GM12891 (cell line): Measurements from ENCODE around the gene TALDO1.

Experiments
- DNase-seq: peaks from one replicate; pipeline ENCODE4 v3.0.0; 2011; ENCODE audit warnings: low spot score; ENCODE audit not compliant: insufficient read length
- FAIRE-seq: peaks from 2 replicates; lab custom pipeline; 2011; peaks lifted over from hg19 to GRCh38; lab: Jason Lieb, UNC
- PAX5 ChIP-seq: IDR thresholded peaks from 2 replicates; pipeline ENCODE4 v1.6.1; 2011; ENCODE audit warnings: low read length, moderate library complexity, mild to moderate bottlenecking; ENCODE audit not compliant: insufficient read depth, severe bottlenecking
- POLR2A ChIP-seq: IDR thresholded peaks from 2 replicates; pipeline ENCODE4 v1.6.1; 2011; ENCODE audit warnings: low read depth, low read length, control low read depth
- POLR2AphosphoS5 ChIP-seq: IDR thresholded peaks from 2 replicates; pipeline ENCODE4 v1.6.1; 2011; ENCODE audit warnings: low read depth, low read length, control low read depth
- POU2F2 ChIP-seq: IDR thresholded peaks from 2 replicates; pipeline ENCODE4 v1.6.1; 2011; ENCODE audit warnings: low read depth, mild to moderate bottlenecking, control low read depth, low read length, moderate library complexity
- SPI1 ChIP-seq: IDR thresholded peaks from 2 replicates; pipeline ENCODE4 v1.6.1; 2011; ENCODE audit warnings: low read depth, low read length, control low read depth
- TAF1 ChIP-seq: IDR thresholded peaks from 2 replicates; pipeline ENCODE4 v1.6.1; 2011; ENCODE audit warnings: low read depth, low read length, control low read depth

TALDO1 gene

GRCh38 chr11:761526-762108, 14.4 kb downstream of the TALDO1 start:
- no peak for DNase-seq
- FAIRE-seq = no peak

GRCh38 chr11:762421-763072, 15.3 kb downstream of the TALDO1 start:
- TF ChIP-seq SPI1 = no peak
- no peak for TF ChIP-seq POLR2AphosphoS5
- TF ChIP-seq PAX5 = no peak
- no peak for TF ChIP-seq POLR2A
- TF ChIP-seq TAF1 = no peak
- no peak for TF ChIP-seq POU2F2
- DNase-seq (no peak), FAIRE-seq (no peak)

More at GRCh38 chr11:761526-762108, 14.4 kb downstream of the TALDO1 start:
- TF ChIP-seq TAF1 = no peak
- TF ChIP-seq POLR2AphosphoS5 = no peak
- no peak for TF ChIP-seq POU2F2
- TF ChIP-seq SPI1 = no peak
- no peak for TF ChIP-seq POLR2A

- TF ChIP-seq POU2F2 (no peak), POLR2AphosphoS5 (no peak), SPI1 (no peak), PAX5 (no peak), TAF1 (no peak), POLR2A (no peak)
- DNase-seq = no peak
- no peak for FAIRE-seq
Observed at GRCh38 chr11:763073-763463, 15.8 kb downstream of the TALDO1 start.

DNA sequence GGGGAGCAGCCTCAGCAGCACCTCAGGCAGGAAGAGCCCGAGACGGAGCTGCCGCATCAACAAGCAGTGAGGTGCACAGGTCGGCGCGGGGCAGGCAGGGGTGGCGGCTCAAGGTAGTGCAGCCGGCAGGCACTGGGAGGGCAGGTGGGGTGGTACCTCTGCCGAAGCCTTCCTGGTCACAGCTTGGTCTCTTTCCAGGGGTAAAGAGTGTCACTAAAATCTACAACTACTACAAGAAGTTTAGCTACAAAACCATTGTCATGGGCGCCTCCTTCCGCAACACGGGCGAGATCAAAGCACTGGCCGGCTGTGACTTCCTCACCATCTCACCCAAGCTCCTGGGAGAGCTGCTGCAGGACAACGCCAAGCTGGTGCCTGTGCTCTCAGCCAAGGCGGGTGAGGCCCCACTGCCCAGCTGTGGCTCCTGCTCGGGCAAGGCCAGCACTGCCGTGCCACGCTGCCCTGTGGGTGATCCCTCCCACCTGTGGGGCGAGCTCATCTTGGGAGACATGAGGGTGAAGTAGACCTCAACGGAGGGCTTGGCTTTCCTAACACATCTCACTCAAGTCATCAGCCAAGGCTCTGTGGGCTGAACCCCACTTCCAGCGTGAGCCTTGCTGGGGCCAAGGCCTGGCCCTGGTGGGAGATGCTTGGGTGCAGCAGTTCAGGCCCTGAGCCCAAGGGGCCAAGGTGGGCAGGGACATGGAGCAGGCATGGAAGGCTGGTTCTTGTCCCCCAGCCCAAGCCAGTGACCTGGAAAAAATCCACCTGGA, 16.5 kb downstream of the TALDO1 start:
- DNase-seq = no peak
- no peak for FAIRE-seq
- TF ChIP-seq SPI1 = no peak
- TF ChIP-seq POLR2A = 0 out of 2 replicates have a peak, but pooled peaks have one; percentile 31
- no peak for TF ChIP-seq POU2F2
- TF ChIP-seq TAF1 = no peak
- no peak; the same call in none of the 2 replicates for TF ChIP-seq POLR2AphosphoS5
- no peak for TF ChIP-seq PAX5

DNA sequence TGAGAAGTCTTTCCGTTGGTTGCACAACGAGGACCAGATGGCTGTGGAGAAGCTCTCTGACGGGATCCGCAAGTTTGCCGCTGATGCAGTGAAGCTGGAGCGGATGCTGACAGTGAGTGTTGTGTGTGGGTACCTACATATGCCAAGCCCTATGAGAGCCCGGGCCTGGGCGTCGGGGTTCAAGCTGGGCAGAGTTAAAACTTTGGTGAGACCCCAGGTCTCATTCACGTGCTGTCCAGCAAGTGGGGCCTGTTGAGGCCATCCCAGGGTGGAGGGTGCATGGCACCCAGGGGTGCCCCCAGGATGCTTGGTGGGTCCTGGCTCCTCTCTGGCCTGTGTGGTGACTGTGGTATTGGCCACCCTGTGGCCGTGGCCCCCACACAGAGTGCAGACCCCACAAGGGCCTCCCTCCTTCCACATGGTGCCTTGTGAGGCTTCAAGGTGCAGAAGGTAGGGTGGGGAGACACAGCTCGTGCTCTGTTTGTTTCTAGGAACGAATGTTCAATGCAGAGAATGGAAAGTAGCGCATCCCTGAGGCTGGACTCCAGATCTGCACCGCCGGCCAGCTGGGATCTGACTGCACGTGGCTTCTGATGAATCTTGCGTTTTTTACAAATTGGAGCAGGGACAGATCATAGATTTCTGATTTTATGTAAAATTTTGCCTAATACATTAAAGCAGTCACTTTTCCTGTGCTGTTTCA, 17.2 kb downstream of the TALDO1 start:
- no peak for FAIRE-seq
- TF ChIP-seq POLR2AphosphoS5 (peak; percentile 43; the same call in 1 of the 2 replicates), SPI1 (no peak)
- no peak for DNase-seq

DNA sequence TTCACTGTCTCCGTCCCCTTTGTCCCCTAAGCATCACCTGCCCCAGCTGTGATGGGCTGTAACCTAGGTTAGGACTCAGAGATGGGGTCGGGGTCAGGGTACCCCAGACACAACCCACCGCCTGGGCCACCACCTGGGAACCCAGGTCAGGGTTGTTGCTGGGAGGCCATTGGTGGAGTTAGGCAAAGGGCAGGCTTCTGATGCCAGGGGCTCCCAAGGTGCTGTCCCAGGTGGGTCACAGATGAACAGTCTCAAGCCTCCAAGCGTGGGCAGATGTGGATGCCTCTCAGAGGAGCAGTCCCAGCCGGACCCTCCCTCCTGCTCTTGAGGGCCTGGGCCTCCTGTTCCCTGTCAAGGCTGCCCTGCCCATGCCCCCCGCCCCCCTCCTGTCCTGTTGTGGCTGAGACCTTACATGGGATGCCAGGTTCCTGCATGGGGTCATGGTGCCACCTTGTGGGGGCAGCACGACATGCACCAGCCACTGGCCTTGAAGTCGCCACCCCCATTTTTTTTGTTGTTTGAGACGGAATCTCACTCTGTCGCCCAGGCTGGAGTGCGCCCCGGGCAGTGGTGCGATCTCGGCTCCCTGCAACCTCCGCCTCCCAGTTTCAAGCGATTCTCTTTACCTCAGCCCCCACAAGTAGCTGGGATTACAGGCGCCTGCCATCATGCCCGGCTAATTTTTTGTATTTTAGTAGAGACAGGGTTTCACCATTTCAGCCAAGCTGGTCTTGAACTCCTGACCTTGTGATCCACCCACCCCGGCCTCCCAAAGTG, 17.9 kb downstream of the TALDO1 start:
- DNase-seq (no peak), FAIRE-seq (peak; percentile 57)
- TF ChIP-seq SPI1 (no peak), POLR2A (0 out of 2 replicates have a peak, but pooled peaks have one; percentile 31), POU2F2 (0 out of 2 replicates have a peak, but pooled peaks have one; percentile 13), POLR2AphosphoS5 (peak; percentile 70), TAF1 (no peak), PAX5 (no peak)

DNA sequence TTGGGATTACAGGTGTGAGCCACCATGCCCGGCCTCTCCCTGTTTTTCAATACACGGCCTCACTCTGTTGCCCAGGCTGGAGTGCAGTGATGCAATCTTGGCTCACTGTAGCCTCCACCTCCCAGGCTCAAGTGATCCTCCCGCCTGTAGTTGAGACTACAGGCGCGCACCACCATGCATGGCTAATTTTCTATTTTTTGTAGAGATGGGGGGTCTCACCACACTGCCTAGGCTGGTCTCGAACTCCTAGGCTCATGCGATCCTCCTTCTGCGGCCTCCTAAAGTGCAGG, 18.5 kb downstream of the TALDO1 start:
- DNase-seq (no peak), FAIRE-seq (no peak)
- TF ChIP-seq TAF1 = no peak
- TF ChIP-seq POLR2AphosphoS5 = no peak
- no peak for TF ChIP-seq POU2F2
- no peak for TF ChIP-seq POLR2A
- no peak for TF ChIP-seq SPI1
- no peak for TF ChIP-seq PAX5

DNA sequence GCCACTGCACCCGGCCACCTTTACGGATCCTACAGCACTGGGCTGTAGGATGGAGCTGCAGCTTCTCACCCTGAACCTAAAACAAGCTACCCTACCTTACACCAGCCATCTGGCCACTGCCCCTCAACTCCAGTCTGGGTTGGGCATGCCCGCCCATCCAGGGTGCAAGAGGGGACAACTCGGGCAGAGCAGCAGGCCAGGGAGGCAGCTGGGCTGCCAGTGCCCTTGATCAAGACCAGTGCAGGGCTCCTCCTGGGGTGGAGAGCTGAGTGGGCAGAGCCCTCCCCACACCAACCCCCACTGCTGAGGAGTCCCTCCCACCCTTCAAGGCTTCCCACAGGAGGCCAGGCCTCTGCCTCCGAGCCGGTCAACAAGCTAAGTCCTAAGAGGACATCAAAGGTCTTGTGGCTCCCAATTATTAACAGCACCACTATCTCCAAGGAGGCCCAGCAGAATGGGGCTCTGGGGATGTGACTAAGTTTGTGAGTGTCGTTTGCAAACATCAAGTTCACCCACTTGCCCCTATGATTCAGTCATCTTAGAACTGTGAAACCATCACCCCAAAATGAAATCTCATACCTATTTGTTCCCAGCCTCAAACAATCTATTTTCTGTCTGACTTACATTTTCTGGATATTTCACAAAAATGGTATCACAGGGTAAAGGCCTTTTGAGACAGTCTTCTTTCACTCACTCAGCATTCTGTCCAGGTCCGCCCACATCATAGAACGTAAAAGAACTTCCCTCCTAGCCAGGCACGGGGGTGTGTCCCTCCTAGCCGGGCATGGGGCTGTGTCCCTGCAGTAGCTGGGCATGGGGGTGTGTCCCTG, 19.1 kb downstream of the TALDO1 start:
- no peak for FAIRE-seq
- no peak for DNase-seq

GRCh38 chr11:766936-767210, 19.6 kb downstream of the TALDO1 start:
- FAIRE-seq = no peak
- no peak for DNase-seq
- TF ChIP-seq POLR2AphosphoS5 = no peak

More for the DNA sequence above, 19.1 kb downstream of the TALDO1 start:
- TF ChIP-seq POLR2AphosphoS5 (no peak), TAF1 (no peak)
